Stomach (tissue), 9 donors: ENCODE measurements around the gene TRIO. TPM values are rescaled to one million over a fixed set of nuclear protein-coding genes. Genes with fewer than 3 reads are reported as not detected.

Experiments used
- DNase-seq, 2 donors: peaks; one replicate each; pipeline versions ENCODE4 v3.0.0 to v3.0.0-alpha.2; 2013 to 2019
- H3K27ac ChIP-seq, 5 donors: fragments of 200-600 bp in 4 of 5; sonication (generic) in 4 of 5; one replicate each; pipeline ENCODE4 v1.5.1; 2013 to 2019; ENCODE audit warnings: mild to moderate bottlenecking in 1 of 5, moderate library complexity in 1 of 5
- H3K27me3 ChIP-seq, 3 donors: fragments of 200-600 bp; sonication (generic); one replicate each; pipeline ENCODE4 v1.5.1; 2017 to 2019; ENCODE audit warnings: mixed run types in 1 of 3
- H3K36me3 ChIP-seq, 4 donors: fragments of 200-600 bp; sonication (generic); 1 replicate in 3 of 4; 2 replicates in 1 of 4; pipeline ENCODE4 v1.5.1; 2016 to 2019
- H3K4me1 ChIP-seq, 4 donors: fragments of 200-600 bp; sonication (generic); one replicate each; pipeline ENCODE4 v1.5.1; 2016 to 2019
- H3K4me3 ChIP-seq, 4 donors: fragments of 200-600 bp; sonication (generic) in 3 of 4; one replicate each; pipeline ENCODE4 v1.5.1; 2016 to 2019; ENCODE audit warnings: mild to moderate bottlenecking in 1 of 4
- H3K9me3 ChIP-seq, 4 donors: fragments of 200-600 bp; sonication (generic); one replicate each; pipeline ENCODE4 v1.5.1; 2016 to 2019
- EP300 ChIP-seq: sonication (generic); formaldehyde crosslinking; IDR thresholded peaks from one replicate; pipeline ENCODE4 v1.6.1; 2017; ENCODE audit warnings: antibody characterized with exemption
- POLR2A ChIP-seq, 4 donors: fragments of 450-650 bp; IDR thresholded peaks; one replicate each; pipeline ENCODE4 v1.6.1; 2016; ENCODE audit warnings: antibody characterized with exemption in 4 of 4, control low read depth in 2 of 4, mild to moderate bottlenecking in 1 of 4, moderate library complexity in 1 of 4
- POLR2AphosphoS5 ChIP-seq, 3 donors: sonication (generic); formaldehyde crosslinking; IDR thresholded peaks; one replicate each; pipeline ENCODE4 v1.6.1; 2016; ENCODE audit warnings: antibody characterized with exemption in 3 of 3
- WGBS, 5 donors: extraction: QIAGEN DNeasy Blood & Tissue Kit in 3 of 5; methylation state at CpG; one replicate each; pipeline versions ENCODE4 v1.1.5 to v1.1.7; 2013 to 2018; 5-methylcytosine and 5-hydroxymethylcytosine counted together
- intact Hi-C: fragments of 100-400 bp; cut with DNase I; formaldehyde crosslinking; loops from one replicate; pipeline ENCODE4 v1.15.1; 2023; ENCODE audit warnings: low total_unique reads
- polyA plus RNA-seq, 3 donors: library from polyadenylated mRNA; stranded (reverse); fragments of 200-250 nt; gene quantifications; one replicate each; pipeline ENCODE4 v1.2.3, GENCODE V29; 2013
- total RNA-seq, 5 donors: library from RNA; depleted of rRNA; stranded (reverse); fragments of >200 nt; gene quantifications; one replicate each; pipeline versions ENCODE4 v1.1.0 to v1.2.3, GENCODE V29; 2014 to 2016
- TF ChIP-seq, protein P1 (sequence below), 7 experiments: fragments of 450-650 bp in 4 of 7; fragments of 200-600 bp in 3 of 7; sonication (generic) in 3 of 7; IDR thresholded peaks; one replicate each; pipeline ENCODE4 v1.5.1; 2016 to 2019; ENCODE audit warnings: antibody characterized with exemption in 7 of 7, control low read depth in 2 of 7, mild to moderate bottlenecking in 1 of 7
- donor health status: healthy with polysubstance abuse.
- donor health status: Bipolar disorder and iron deficiency.
- donor health status: healthy.

The TRIO gene
- total and polyA plus RNA-seq, 8 donors = 9.9 to 558 (median 127) TPM

DNA sequence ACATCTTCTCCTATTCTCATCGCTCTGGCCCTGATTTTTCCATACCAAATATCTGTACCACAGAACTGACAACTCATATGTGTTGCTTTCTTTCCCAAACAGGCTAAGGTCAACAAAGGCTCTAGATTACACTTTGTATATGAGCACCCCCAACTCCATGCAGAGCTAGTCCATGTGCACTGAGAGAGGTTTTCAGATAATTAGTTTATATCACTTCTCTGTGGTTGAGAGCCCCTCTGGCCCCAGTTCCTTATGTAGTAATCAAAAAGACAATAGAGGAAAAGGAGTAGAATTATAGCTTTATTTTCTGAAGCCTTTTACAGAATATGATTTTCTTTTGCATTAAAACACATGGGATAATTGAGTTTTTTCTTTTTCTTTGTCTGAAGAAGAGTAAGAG lies 120.0 kb downstream of the TRIO start:
- no peak for DNase-seq
- Histone ChIP-seq H3K27me3 (no peaks in the 10 kb centered on the region), H3K4me1 (peaks cover 14 to 74% (median 43%) of the 10 kb centered on the region in 4 donors), H3K27ac (peak overlapping the region in 1 of 5 donors; percentile 69), H3K36me3 (no peaks in the 10 kb centered on the region), H3K4me3 (no peak overlapping the region), H3K9me3 (no peaks in the 10 kb centered on the region)
- WGBS, 5 donors = 82 to 100% (median 94%) methylated on average over 1 of the region's 1 CpG
- intact Hi-C loops = loop anchor here (10.0 kb wide), 1 partner anchor 108 kb away; no protein-coding TSS in a partner anchor
- no peak for TF ChIP-seq EP300
- no peak for TF ChIP-seq POLR2A (IDR thresholded peaks at IDR 0.05)
- TF ChIP-seq, protein P1, sequence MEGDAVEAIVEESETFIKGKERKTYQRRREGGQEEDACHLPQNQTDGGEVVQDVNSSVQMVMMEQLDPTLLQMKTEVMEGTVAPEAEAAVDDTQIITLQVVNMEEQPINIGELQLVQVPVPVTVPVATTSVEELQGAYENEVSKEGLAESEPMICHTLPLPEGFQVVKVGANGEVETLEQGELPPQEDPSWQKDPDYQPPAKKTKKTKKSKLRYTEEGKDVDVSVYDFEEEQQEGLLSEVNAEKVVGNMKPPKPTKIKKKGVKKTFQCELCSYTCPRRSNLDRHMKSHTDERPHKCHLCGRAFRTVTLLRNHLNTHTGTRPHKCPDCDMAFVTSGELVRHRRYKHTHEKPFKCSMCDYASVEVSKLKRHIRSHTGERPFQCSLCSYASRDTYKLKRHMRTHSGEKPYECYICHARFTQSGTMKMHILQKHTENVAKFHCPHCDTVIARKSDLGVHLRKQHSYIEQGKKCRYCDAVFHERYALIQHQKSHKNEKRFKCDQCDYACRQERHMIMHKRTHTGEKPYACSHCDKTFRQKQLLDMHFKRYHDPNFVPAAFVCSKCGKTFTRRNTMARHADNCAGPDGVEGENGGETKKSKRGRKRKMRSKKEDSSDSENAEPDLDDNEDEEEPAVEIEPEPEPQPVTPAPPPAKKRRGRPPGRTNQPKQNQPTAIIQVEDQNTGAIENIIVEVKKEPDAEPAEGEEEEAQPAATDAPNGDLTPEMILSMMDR (IDR thresholded peaks at IDR 0.05) = no peak
- no peak for TF ChIP-seq POLR2AphosphoS5 (IDR thresholded peaks at IDR 0.05)

DNA sequence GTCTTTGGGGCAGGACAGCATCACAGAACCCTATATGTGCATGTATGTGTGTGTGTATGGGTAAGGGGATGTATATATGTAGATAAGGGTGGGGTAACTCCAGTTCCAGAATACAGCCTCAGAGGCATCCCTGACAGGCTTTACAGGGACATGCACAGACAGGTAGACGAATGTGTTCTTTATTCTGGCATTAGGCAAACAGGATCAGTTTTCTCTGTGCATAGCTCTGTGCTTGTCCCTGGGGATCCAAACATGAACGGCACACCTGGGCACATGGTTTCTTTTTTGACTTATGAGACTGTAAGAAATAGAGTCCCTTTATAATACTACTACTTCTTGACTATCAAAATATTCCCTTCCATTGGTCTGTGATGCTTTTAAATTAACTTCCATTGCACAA lies 120.6 kb downstream of the TRIO start:
- intact Hi-C loops = loop anchor here (10.0 kb wide), 1 partner anchor 109 kb away; no protein-coding TSS in a partner anchor
- Histone ChIP-seq H3K27ac (peak overlapping the region in 2 of 5 donors; percentile 36 to 69), H3K36me3 (no peaks in the 10 kb centered on the region), H3K9me3 (no peaks in the 10 kb centered on the region), H3K4me1 (peaks cover 14 to 74% (median 43%) of the 10 kb centered on the region in 4 donors), H3K4me3 (no peak overlapping the region), H3K27me3 (no peaks in the 10 kb centered on the region)
- no peak for DNase-seq
- 63 to 70% (median 65%) methylated on average over 2 of the region's 2 CpGs for WGBS, 5 donors
- TF ChIP-seq EP300 (no peak), POLR2AphosphoS5 (IDR thresholded peaks at IDR 0.05) (no peak), POLR2A (IDR thresholded peaks at IDR 0.05) (no peak)
- TF ChIP-seq, protein P1 (IDR thresholded peaks at IDR 0.05) = no peak

DNA sequence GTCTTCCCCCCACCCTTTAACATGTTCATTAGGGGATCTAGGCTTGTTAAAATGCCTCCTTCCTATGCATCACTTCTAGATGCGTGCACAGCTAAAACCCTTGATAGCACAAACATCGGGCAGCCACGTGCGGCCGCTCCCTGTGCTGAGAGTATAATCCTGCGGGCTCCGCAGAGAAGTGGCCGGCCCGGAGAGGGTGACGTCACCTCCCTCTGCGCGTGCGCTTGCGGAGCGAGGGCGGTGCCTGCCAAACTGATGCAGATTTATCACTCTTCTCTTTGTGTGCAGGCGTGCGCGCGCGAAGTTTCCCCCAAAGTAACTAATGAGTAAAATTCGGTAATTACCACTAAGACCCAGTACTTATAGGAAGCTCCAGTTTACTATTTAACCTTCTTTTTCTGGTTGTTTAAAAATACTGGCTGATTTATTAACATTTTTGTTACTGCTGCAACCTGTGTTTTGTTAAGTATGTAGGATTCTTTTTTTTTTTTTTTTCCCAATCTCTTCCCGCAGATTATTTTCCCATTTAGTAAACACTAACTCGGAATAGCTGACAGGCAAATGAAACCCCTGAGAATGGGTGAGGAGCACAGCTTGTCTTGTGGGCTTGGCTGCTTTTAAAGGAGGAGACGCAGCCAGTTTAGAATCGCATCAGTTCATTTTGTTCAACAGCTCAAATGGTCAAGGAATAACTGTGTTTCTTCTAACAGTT lies 121.6 kb downstream of the TRIO start:
- peaks cover 23 to 74% (median 45%) of the 10 kb centered on the region in 4 donors for H3K4me1 ChIP-seq
- H3K4me3 ChIP-seq = peak overlapping the region; percentile 1 to 21 (median 16)
- TF ChIP-seq, protein P1 (IDR thresholded peaks at IDR 0.05) = no peak
- no peak for TF ChIP-seq POLR2A (IDR thresholded peaks at IDR 0.05)
- TF ChIP-seq POLR2AphosphoS5 (IDR thresholded peaks at IDR 0.05) = peak; percentile 60 to 90 (median 87)
- DNase-seq = peak; percentile 92 to 97
- intact Hi-C loops = loop anchor here (10.0 kb wide), 1 partner anchor 110 kb away; no protein-coding TSS in a partner anchor
- no peaks in the 10 kb centered on the region for H3K27me3 ChIP-seq
- no peaks in the 10 kb centered on the region for H3K36me3 ChIP-seq
- no peaks in the 10 kb centered on the region for H3K9me3 ChIP-seq
- H3K27ac ChIP-seq = peak overlapping the region in 4 of 5 donors; percentile 36 to 69 (median 48)
- WGBS, 5 donors = 2 to 5% (median 4%) methylated on average over 26 of the region's 26 CpGs

DNA sequence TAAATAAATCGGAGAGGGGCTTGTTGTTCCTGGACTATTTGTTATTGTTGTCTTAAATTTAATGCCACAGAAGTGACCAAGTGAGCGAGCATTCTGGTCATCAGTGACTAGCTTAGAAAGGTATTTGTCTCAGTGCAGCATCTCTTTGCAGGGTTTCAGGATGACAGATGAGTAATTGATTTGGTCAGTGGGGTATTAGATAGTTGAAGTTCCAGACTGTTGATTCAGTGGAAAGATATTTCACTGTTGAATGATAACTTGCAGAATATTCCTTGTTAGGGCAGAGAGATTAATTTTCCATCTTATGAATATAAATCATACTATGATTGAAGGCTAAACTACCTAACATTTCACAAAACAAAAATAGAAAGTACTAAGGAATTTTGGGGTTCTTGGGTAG lies 122.4 kb downstream of the TRIO start:
- WGBS, 5 donors = 73 to 86% (median 74%) methylated on average over 2 of the region's 2 CpGs
- TF ChIP-seq EP300 (no peak), POLR2AphosphoS5 (IDR thresholded peaks at IDR 0.05) (peak in 1 of 3 donors; percentile 38), POLR2A (IDR thresholded peaks at IDR 0.05) (no peak)
- Histone ChIP-seq H3K4me1 (peaks cover 28 to 74% (median 49%) of the 10 kb centered on the region in 4 donors), H3K36me3 (no peaks in the 10 kb centered on the region), H3K27me3 (no peaks in the 10 kb centered on the region), H3K9me3 (no peaks in the 10 kb centered on the region), H3K27ac (peak overlapping the region in 3 of 5 donors; percentile 14 to 70 (median 69)), H3K4me3 (no peak overlapping the region)
- intact Hi-C loops = loop anchor here (10.0 kb wide), 1 partner anchor 111 kb away; no protein-coding TSS in a partner anchor
- no peak for DNase-seq
